DMS153 (cell line): ENCODE results near the gene PTPRD.

Experiments
- DNase-seq: peaks from one replicate; lab custom pipeline; 2025; lab: John Stamatoyannopoulos, UW

The PTPRD gene

DNA sequence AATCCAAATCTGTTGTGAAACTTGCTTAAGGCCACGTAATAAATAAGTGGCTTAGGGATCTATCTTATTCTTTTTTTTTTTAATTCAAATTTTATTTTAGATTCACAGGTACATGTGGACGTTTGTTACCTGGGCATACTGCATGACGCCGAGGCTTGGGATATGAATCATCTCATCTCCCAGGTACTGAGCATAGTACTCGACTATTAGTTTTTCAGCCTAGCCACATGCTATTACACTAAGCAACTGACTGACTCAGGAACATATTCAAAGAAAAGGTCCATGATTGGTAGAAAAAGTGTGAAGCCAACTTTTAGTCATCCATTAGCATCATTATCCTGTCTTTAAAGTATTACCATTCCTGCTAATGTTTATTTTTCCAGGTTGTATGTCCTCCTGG lies 1709.7 kb downstream of the PTPRD start:
- no peak for DNase-seq

DNA sequence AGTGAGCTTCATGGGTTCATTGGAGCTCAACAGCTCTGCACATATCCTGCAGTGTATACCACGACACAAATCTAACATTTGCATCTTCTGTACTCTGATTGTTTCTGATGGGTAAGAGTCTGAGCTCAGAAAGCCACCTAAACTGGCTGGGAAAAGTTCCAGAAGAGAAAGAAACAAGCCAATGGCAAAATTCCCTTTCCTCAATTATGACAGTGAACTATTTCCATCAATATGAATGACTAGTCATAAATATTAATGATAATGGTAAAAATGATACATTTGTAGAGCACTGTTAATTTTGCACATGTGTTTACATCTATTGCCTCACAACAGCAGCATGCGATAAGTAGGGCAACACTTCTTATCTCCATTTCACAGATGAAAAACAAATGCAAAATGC lies 1711.7 kb downstream of the PTPRD start:
- DNase-seq = no peak

DNA sequence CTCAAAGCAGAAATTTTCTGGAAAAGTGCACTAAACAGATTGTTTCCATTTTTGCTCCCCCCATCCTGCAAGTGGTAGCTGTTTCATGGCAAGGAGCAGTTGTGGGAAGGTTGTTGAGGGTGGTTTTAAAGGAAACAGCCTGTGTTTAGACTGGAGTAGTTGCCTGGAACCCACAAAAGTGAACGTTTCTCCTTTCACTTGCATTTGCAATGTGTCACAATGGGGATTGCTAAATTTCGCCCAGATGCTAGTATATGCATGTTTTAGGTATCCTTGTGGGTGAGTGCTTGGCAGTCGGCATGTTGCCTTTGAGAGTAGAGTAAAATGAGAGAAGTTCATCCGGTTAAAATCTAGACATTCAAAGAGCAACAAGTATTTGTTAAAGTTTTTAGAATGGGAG lies 1713.3 kb downstream of the PTPRD start:
- DNase-seq = no peak

DNA sequence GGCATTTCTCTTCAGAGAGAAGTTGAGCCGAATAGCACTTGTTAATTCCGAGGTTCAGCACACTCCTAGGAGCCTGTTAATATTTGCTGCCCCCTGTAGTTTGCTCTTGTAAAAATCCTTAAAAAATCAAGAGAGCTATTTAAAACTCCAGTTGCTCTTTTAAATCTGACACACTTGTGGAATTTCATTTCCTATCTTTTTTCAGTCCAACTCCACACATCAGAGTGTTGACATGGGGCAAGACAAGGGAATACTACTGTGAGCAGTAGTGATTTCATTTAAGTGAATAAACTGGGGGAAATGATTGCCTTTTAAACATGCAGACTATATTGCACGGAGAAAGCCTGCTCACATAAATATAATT lies 1717.0 kb downstream of the PTPRD start:
- no peak for DNase-seq

DNA sequence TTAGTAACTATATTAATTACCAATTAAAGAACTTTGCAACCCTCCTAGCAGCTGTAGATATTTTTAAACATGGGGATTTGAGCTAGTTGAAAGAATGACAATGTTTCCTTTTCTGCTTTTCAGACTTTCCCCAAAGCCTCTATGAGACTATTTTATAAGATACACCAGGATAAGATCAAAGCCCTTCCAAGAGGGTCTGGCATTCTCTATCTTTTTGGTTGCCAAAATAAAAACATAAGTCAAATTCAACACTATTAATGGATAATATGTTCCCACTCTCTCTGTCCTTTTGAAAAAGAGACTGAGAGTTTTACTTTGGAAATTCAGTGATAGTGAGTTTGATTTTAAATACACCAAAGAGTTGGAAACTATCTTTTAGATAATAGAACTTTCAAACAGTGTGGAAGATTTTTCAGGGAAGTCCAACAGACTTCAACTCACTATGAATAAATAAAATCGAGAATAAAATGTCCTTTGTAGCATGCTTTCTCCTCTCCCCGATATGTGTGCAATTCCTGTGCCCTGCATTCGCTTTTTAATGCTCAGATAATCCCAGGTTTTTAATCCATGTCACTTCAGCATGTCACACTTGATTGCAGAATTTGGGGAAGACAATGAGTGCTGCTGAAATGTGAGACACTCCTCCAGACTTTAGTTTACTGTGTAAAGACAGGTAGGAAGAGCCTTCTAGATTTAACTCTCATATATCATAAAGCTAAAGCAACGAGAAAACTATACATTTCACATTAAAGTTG lies 1717.5 kb downstream of the PTPRD start:
- no peak for DNase-seq

DNA sequence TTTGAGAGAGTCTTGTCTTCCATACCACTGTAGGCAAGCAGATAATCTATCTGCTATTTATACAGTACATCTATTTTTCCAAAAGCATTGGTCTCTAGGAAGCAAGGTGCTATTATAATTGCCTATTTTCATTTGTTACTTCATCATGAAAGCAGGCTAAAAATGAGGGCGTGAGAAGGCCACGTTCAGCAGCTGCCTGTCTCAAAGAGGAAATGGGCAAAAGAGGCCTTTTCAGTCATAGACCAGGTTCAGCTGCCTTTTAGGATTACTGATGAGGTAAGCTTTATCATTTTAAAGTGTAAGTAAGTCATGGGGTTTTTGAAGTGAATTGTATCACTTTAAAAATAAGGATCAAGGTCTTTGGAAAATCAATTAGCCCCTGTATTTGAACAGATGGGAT lies 1722.1 kb downstream of the PTPRD start:
- no peak for DNase-seq

DNA sequence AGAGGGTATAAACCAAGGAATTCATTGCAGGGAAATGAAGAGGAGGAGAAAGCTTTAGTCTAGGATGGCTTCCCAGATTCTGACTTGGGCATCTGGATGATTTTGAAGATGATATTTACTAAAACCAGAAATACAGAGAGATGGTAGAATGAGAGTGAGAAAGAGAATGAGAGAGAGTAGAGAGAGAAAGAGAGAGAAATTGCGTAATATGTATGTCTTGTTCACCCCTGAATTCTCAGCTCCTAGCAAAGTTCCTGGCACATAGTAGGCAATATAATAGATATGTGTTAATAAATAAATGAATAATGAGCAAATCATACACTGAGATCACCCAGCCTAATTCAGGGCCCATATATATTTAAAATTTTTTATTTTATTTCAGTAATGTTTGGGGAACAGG lies 1723.7 kb downstream of the PTPRD start:
- no peak for DNase-seq

DNA sequence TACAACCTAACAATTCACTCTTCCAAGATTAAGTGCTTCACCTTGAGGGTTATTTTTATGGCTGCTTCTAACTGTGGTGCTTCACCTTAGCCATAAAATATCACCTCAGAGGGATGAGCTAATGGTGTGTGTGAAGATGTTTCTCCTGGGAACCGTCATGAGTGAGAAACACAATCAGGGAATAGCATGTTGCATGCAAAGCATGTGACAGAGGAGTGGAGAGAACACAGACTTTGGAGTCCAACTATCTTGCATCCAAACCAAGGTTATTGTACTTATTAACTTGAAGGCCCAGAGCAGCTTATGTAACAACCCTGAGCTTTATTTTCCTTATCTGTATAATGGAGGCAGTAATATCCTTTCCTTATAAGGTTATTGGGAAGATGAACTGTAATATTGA lies 1724.2 kb downstream of the PTPRD start:
- no peak for DNase-seq

DNA sequence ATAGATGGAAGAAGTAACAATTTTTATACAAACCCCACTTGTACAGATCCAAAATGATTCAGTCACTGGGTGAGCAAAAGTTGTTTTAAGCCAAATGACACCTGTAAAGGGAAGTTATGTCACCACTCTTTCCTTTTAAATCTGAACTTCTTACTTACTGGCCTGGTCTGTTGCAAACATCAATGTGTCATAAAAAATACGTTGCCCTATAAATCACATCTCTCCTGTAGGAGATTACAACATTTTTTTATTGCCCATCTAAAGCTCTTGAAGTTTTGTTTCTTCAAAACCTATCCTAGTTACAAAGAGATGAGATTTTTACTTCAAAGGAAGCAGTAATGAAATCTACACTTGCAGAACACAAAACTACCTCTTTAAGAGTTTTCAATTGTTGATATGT lies 1725.4 kb downstream of the PTPRD start:
- no peak for DNase-seq

DNA sequence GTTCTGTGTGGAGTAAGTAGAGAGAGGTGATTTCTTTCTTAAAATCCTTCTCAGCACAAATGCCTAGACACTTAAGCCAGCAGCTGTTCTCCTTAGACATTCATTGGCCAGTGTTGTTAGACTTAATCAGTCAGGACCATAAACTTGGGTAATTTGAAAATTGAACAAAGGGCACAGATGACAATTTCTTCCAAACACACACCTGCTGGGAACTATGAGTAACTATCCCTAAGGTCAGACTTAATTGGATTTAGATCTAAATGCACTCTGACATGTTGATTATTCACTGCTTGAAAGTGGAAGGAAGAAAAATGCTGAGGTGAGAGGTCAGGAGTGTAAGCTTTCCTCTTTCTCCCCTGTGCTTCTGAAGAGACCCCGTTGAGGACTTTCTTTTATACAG lies 1729.5 kb downstream of the PTPRD start:
- no peak for DNase-seq

DNA sequence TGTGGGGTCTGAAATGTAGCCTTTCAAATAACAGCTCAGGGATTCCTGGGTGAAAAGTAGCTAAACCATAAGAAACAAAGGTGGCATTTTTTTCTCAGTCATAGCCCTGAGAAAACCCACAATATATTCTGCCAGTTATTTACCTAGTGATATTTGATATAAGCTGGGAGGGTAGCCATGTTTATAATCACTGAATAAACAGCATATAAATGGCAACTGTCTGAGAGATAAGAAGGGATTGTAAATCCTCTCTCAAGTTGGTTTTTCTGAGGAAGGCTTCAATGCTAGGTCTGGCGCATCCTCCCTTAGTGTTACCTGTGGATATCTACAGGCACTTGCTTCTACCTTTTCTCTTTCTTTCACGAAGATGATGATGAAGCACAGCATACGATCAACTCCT lies 1732.7 kb downstream of the PTPRD start:
- peak; percentile 39 for DNase-seq

DNA sequence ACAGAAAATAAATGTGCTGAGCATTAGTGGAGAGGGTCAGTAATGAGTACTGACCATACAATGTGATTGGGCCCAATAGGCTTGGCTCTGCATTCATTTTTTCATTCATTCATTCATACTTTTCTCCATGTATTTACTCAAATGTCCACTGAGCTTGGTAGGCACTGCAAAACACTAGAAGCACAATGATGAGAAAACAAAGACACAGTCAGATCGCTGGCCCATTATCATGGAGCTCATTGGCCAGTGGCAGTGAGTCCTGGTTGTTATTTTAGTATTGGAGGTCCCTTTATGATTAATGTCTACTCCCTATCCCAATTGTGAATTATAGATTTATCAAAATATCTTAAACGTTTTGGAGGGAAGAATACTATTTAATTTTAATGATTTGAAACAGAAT lies 1733.5 kb downstream of the PTPRD start:
- DNase-seq = no peak

DNA sequence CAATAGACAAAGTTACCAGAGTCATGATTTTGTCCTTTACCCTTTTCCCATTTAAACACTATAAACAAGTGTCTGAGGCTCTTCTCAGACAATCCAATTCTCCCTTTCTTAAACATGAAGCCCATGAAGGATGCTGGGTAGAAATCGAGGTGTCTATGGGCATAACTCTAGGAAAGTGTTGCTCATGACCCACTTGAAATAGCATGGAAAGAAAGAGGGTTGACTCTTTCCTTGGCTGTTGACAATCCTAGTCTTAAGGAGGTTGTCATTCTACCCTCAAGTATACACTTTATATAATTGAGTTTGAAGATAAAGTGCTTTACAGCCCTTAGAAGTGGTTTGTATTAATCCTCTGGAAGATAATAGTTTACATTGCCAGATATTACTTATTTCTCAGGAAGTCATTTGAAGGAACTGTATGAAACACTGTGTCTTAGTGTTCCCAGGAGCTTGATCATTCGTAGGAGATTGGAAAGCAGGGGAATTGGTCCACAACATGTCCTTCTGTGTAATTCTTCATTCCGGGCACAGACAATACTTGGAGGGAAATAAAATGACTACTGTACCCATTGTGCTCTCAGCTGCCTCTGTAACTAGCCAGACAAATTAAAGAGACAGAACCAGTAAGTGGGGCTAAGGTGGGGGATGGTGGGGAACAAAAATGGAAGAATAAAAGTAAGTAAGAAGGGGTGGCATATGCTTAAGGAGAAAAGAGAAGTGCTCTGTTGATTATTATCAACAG lies 1734.9 kb downstream of the PTPRD start:
- DNase-seq = no peak

DNA sequence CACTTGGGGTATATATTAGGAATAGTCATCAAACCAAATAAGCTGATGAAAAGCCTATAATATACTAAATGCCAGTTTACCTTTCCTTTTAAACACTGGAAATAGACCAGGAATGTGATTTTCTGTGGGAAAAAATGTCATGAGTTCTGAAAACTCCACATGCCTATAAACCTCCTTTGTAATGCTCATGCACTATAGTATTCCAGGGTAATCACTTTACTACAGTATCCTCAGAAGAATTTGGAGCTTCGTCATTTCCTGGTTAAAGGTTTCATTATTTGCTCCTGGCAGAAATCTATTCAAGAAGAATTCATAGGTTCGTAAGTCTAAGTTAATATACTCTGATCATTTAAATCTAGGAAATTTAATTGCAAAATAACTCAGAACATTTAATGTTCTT lies 1736.5 kb downstream of the PTPRD start:
- DNase-seq = no peak

DNA sequence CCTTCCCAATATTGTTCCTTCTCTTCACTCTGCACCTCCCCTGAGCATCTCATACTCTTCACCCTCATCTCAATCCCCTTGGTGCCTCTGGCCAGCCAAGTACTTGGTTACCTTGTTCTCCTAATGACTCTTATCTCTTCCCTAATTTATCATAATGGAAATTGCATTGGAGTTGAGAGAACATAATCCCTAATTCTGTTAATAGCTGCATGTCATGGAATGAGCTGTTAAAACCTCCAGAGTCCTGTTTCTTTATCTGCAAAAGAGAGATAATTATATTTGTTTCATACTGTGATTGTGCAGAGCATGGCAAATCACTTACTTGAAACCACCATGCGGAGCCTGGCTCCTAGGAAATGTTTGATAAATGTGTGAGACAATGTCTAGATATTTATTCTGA lies 1738.3 kb downstream of the PTPRD start:
- DNase-seq = no peak

DNA sequence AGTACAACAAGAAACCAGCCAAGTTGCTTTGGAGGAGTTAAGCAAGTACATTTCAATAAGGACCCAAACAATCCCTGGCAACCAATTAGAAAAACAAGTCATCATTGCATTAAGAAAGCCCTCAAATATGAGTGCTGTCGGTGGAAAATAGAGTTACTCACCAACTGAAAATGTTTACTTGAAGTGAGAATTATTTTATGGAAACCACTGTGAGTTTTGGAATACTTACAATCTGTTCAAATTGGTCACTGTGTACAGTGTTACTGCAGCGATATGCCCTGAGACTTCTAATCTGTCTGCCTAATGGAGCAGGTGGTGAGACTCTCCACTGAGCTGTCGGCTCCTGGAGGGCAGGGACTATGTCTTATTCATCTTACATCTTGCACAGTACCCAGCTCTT lies 1740.0 kb downstream of the PTPRD start:
- no peak for DNase-seq

DNA sequence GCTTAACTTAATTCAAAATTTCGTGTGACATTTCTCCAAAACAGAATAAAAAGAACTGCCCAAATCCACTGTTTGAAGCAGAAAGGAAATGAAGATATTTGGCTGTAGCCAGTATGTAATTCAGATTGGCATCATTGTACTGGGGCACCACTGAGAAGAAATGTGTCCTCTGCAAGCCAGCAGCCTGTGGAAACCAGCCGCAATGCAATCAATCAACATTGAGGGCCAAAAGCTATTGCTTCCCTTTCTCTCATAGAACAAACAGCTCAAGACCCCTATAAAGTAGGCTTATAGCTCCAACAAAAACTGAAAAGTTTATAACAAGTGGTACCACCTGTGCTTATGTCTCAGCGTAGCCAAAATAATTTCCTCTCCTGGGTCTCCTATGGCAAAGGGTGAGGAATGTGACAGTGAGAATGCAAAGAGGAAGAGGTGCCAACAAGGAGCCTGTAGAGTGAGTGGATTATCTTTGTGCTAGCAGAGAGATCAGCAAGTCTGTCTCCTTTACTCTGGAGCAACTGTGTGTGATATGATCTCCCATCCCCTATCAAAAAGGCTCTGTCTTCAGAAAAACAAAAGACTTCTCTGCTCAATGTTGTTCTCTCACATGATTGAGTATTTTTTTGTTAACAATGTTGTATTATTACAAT lies 1740.9 kb downstream of the PTPRD start:
- DNase-seq = no peak

DNA sequence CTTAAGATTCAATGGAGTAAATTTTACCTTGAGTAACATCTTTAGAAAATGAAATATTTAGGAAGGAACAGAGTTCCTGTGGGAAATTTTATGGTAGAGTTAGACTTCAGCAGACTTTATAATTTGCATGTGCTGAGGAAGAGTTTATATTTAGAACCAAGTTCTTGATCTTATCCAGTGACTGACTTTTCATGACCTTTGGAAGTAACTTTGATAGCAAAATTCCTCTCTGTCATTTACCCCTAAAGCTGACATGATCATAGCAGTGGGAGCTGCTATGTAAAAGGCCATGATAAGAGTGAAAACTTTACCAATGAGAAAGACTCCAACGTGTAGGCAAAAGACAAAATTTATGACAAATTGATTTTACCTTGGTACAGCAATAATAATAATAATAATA lies 1741.4 kb downstream of the PTPRD start:
- no peak for DNase-seq

DNA sequence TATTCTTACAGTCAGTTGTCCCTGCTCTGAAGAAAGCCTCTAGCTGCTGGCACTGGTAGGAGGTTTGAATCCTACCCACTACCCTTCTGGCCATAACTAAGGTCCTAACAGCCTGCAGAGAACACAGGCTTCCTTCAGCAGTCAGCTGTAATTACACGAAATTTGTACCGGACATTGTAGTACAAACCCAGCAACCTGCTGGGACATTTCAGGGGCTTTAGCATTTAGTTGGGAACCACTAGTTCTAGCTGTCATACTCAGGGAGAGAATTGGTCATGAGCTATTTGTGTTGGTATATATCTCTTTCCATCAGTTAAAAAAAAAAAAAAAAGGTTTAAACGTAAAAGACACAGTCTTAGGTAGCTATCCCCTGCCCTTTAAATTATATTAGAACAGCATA lies 1743.0 kb downstream of the PTPRD start:
- DNase-seq = no peak

DNA sequence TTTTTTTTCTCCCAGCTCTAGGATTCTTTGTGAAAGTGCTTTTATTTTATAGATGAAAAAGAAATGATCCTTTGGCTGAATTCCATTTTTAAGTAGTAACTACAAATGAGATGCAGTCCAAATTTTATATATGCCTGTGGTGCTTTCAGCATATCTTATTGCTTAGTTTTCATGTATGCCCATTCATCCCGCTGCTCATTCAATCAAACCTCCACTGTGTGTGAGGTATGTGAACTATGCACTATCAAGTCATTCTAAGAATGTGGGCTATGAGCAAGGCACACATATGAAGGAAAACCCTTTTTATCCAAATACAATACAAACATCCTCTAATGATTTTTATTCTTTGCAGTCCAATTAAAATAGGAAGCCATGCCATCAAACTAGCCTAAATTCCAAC lies 1744.2 kb downstream of the PTPRD start:
- no peak for DNase-seq

DNA sequence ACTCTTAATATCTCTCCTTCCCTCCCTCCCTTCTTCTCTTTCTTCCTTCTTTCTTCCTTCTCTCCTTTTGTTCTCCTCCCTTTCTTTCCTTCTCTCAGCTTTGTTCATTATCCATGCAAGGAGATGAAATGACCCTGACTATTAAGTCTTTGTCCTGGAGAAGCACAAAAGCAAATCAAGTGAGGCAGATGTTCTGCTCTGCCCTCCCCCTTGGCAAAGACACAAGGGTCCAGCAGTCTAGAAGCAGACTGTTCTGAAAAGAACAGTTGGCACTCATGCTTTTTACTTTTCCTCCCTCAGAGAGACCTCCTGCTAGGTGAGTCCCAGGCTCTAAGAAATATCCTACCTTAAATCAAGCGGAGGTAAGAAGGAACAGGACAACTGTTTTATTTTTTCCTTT lies 1745.7 kb downstream of the PTPRD start:
- no peak for DNase-seq

DNA sequence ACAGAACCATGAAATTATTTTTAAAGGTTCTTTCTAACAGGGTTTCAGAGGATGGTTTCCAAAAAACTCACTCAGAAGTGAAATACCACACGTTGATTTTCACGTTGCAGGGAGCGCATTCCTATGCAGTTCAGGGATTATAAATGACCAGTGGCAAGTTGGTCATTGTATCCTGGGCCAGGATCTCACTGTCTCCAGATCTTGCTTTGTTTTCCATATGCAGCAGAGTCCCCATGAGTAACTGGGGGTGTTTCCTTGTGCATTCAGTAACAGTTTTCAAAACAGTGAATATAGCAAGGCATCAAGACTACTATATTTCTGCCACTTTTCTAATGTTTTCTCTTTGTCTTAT lies 1748.3 kb downstream of the PTPRD start:
- DNase-seq = no peak

DNA sequence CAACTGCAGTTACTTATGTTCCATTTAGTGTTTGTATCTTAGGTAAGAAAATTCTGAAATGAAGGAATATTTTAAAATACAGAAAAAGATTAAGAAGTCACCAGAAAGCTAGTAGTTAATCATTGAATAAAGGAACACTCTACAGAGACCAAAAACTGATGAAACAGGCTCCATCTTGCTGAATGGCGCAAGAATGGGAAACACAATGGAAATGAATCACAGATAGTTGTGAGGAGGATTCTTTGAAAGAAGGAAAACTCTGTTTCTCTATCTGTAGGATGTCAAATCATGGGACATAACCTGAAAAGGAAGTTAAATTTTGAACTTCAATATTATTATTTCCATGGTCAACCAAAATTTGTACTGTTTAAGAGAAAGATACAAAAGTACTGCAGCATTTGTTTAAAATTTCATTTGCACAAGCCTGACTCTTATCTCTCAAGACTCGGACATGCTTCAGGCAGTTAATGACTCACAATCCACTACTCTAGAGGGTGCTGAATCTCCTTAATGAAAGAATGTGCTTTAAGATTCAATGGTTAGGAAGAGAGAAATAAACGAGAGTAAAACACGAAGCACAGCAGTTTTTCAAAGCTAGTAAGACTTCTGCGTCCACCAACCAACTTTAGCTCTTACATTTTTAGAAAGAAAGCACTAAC lies 1748.8 kb downstream of the PTPRD start:
- DNase-seq = no peak
